ENCODE results near the gene GMPS.

DNA sequence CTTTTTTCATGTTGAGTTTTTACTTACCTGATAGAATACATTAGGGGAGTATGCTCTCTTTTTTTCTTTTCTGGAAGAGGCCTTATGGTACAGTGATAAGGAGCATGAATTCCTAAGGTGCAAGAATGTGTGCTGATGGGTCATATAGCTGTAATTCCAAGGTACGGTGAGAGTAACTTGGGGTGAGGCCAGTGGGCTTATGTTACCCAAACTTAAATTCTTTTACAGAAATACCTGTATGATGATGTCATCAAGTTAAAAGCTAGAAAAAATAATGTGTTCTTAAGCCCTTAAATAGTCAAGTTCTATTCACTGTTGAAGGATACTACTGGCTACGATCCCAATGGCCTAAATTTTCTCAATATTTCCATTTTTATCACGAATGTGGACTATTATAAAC lies 111.2 kb downstream of the GMPS start:
- TF ChIP-seq, protein P1, sequence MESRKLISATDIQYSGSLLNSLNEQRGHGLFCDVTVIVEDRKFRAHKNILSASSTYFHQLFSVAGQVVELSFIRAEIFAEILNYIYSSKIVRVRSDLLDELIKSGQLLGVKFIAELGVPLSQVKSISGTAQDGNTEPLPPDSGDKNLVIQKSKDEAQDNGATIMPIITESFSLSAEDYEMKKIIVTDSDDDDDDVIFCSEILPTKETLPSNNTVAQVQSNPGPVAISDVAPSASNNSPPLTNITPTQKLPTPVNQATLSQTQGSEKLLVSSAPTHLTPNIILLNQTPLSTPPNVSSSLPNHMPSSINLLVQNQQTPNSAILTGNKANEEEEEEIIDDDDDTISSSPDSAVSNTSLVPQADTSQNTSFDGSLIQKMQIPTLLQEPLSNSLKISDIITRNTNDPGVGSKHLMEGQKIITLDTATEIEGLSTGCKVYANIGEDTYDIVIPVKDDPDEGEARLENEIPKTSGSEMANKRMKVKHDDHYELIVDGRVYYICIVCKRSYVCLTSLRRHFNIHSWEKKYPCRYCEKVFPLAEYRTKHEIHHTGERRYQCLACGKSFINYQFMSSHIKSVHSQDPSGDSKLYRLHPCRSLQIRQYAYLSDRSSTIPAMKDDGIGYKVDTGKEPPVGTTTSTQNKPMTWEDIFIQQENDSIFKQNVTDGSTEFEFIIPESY (CRISPR knock-in tag; IDR thresholded peaks at IDR 0.05) = no peak
- TF ChIP-seq BHLHE40 (IDR thresholded peaks at IDR 0.05; ENCODE audit: low read length) (no peak), SMAD1 (CRISPR knock-in tag; IDR thresholded peaks at IDR 0.05; ENCODE audit: borderline replicate concordance, low read depth) (no peak), ZMAT3 (CRISPR knock-in tag; conservative IDR thresholded peaks at IDR 0.05) (no peak), NR3C1 (CRISPR knock-in tag; IDR thresholded peaks at IDR 0.05) (no peak), HNRNPK (IDR thresholded peaks at IDR 0.05; ENCODE audit: low read depth, low read length, poor library complexity, severe bottlenecking) (no peak), RBAK (CRISPR knock-in tag; IDR thresholded peaks at IDR 0.05) (no peak), CBX5 (CRISPR knock-in tag; IDR thresholded peaks at IDR 0.05; ENCODE audit: borderline replicate concordance) (no peak), TSC22D2 (CRISPR knock-in tag; IDR thresholded peaks at IDR 0.05; ENCODE audit: borderline replicate concordance) (no peak), POLR2A (IDR thresholded peaks at IDR 0.05; ENCODE audit: insufficient read depth in 1 of 2, low read depth in 2 of 2, low read length in 2 of 2) (no peak)
- TF ChIP-seq, protein P2, sequence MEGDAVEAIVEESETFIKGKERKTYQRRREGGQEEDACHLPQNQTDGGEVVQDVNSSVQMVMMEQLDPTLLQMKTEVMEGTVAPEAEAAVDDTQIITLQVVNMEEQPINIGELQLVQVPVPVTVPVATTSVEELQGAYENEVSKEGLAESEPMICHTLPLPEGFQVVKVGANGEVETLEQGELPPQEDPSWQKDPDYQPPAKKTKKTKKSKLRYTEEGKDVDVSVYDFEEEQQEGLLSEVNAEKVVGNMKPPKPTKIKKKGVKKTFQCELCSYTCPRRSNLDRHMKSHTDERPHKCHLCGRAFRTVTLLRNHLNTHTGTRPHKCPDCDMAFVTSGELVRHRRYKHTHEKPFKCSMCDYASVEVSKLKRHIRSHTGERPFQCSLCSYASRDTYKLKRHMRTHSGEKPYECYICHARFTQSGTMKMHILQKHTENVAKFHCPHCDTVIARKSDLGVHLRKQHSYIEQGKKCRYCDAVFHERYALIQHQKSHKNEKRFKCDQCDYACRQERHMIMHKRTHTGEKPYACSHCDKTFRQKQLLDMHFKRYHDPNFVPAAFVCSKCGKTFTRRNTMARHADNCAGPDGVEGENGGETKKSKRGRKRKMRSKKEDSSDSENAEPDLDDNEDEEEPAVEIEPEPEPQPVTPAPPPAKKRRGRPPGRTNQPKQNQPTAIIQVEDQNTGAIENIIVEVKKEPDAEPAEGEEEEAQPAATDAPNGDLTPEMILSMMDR (CRISPR knock-in tag; IDR thresholded peaks at IDR 0.05) = no peak
- TF ChIP-seq, protein P3, sequence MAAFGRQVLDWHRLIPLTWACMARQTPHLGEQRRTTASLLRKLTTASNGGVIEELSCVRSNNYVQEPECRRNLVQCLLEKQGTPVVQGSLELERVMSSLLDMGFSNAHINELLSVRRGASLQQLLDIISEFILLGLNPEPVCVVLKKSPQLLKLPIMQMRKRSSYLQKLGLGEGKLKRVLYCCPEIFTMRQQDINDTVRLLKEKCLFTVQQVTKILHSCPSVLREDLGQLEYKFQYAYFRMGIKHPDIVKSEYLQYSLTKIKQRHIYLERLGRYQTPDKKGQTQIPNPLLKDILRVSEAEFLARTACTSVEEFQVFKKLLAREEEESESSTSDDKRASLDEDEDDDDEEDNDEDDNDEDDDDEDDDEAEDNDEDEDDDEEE (CRISPR knock-in tag; IDR thresholded peaks at IDR 0.05) = no peak
- TF ChIP-seq, protein P4, sequence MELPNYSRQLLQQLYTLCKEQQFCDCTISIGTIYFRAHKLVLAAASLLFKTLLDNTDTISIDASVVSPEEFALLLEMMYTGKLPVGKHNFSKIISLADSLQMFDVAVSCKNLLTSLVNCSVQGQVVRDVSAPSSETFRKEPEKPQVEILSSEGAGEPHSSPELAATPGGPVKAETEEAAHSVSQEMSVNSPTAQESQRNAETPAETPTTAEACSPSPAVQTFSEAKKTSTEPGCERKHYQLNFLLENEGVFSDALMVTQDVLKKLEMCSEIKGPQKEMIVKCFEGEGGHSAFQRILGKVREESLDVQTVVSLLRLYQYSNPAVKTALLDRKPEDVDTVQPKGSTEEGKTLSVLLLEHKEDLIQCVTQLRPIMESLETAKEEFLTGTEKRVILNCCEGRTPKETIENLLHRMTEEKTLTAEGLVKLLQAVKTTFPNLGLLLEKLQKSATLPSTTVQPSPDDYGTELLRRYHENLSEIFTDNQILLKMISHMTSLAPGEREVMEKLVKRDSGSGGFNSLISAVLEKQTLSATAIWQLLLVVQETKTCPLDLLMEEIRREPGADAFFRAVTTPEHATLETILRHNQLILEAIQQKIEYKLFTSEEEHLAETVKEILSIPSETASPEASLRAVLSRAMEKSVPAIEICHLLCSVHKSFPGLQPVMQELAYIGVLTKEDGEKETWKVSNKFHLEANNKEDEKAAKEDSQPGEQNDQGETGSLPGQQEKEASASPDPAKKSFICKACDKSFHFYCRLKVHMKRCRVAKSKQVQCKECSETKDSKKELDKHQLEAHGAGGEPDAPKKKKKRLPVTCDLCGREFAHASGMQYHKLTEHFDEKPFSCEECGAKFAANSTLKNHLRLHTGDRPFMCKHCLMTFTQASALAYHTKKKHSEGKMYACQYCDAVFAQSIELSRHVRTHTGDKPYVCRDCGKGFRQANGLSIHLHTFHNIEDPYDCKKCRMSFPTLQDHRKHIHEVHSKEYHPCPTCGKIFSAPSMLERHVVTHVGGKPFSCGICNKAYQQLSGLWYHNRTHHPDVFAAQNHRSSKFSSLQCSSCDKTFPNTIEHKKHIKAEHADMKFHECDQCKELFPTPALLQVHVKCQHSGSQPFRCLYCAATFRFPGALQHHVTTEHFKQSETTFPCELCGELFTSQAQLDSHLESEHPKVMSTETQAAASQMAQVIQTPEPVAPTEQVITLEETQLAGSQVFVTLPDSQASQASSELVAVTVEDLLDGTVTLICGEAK (IDR thresholded peaks at IDR 0.05) = no peak
- TF ChIP-seq, protein P4 (CRISPR knock-in tag; IDR thresholded peaks at IDR 0.05) = no peak
- TF ChIP-seq, protein P5, sequence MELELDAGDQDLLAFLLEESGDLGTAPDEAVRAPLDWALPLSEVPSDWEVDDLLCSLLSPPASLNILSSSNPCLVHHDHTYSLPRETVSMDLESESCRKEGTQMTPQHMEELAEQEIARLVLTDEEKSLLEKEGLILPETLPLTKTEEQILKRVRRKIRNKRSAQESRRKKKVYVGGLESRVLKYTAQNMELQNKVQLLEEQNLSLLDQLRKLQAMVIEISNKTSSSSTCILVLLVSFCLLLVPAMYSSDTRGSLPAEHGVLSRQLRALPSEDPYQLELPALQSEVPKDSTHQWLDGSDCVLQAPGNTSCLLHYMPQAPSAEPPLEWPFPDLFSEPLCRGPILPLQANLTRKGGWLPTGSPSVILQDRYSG (CRISPR knock-in tag; IDR thresholded peaks at IDR 0.05) = no peak
